Measurements from ENCODE around the gene VMAC. TPM values are rescaled to one million over a fixed set of nuclear protein-coding genes. Genes with fewer than 3 reads are reported as not detected.

VMAC gene
- total and polyA plus RNA-seq, 9 of the 15 experiments (the other 6 are each of a cell fraction or from before 2014, with no cell fraction given) = 0.03 to 3.4 (median 1.1) TPM

DNA sequence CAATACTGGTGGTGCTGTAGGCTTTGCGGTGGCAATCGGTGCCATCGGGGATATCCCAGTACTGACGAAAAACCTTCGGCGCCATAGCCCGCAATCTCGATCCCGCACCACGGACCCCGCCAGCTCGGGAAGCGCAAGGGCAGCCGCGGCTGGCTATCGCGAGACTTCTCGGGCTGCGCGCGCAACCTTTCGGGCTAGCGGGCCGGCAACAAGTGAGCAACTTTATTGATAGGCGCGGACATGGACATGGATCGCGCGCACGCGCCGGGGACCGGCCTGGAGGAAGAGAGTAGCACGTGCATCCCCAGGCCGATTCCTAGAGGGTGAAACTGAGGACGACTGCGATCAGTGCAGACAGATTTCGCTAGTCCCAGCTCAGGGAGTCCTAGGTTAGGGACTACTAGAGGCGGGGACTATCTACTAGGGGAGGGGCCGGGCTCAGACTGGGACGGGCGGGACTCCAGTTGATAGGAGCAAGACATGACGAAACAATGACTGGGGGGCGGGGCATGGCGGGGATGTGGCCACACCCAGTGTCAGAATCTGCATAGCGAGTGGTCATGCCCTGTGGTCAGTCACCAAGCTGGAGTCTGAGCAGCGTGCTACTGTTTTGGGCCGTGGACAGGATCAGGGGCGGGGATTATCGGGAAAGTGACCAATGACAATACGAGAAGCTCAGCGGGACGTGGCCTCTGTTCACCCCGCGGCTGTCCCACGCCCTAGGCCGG, 884 bp upstream of the VMAC start, which contains the start of gene NDUFA11 (continued):
- TF ChIP-seq REST (IDR thresholded peaks at IDR 0.05; ENCODE audit: borderline replicate concordance) (no peak), REST (CRISPR knock-in tag; IDR thresholded peaks at IDR 0.05; ENCODE audit: low read depth) (0 out of 2 replicates have a peak, but pooled peaks have one; percentile 25), TAF1 (IDR thresholded peaks at IDR 0.05; ENCODE audit: control insufficient read depth, extremely low read depth, insufficient read depth, low read length, severe bottlenecking) (peak; percentile 55), ZSCAN32 (CRISPR knock-in tag; IDR thresholded peaks at IDR 0.05) (no peak), ZZZ3 (IDR thresholded peaks at IDR 0.05) (peak; percentile 95), FOXM1 (IDR thresholded peaks at IDR 0.05; ENCODE audit: low read depth) (no peak), FOXM1 (CRISPR knock-in tag; IDR thresholded peaks at IDR 0.05; ENCODE audit: low read depth) (no peak; the same call in 1 of the 2 replicates), RBM34 (IDR thresholded peaks at IDR 0.05; ENCODE audit: borderline replicate concordance, insufficient read depth, low read length) (no peak), MLLT1 (IDR thresholded peaks at IDR 0.05) (0 out of 4 replicates have a peak, but pooled peaks of 1 of the 2 experiments have one; percentile 37), GATAD2A (IDR thresholded peaks at IDR 0.05) (no peak), RAD51 (IDR thresholded peaks at IDR 0.05; ENCODE audit: borderline replicate concordance, low read depth) (no peak), SAFB (IDR thresholded peaks at IDR 0.05; ENCODE audit: borderline replicate concordance, low read depth, low read length) (no peak), ZNF764 (CRISPR knock-in tag; IDR thresholded peaks at IDR 0.05; ENCODE audit: low read depth) (no peak), ZNF217 (CRISPR knock-in tag; IDR thresholded peaks at IDR 0.05) (no peak), PHF21A (IDR thresholded peaks at IDR 0.05; ENCODE audit: borderline replicate concordance, low read depth) (no peak), SMAD2 (IDR thresholded peaks at IDR 0.05; ENCODE audit: low read depth, low read length) (no peak)
- TF ChIP-seq, protein P1, sequence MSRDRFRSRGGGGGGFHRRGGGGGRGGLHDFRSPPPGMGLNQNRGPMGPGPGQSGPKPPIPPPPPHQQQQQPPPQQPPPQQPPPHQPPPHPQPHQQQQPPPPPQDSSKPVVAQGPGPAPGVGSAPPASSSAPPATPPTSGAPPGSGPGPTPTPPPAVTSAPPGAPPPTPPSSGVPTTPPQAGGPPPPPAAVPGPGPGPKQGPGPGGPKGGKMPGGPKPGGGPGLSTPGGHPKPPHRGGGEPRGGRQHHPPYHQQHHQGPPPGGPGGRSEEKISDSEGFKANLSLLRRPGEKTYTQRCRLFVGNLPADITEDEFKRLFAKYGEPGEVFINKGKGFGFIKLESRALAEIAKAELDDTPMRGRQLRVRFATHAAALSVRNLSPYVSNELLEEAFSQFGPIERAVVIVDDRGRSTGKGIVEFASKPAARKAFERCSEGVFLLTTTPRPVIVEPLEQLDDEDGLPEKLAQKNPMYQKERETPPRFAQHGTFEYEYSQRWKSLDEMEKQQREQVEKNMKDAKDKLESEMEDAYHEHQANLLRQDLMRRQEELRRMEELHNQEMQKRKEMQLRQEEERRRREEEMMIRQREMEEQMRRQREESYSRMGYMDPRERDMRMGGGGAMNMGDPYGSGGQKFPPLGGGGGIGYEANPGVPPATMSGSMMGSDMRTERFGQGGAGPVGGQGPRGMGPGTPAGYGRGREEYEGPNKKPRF (IDR thresholded peaks at IDR 0.05; ENCODE audit: low read depth, low read length) = no peak
